Measurements from ENCODE around the gene CNGA2. TPM values are rescaled to one million over a fixed set of nuclear protein-coding genes. Genes with fewer than 3 reads are reported as not detected.

The CNGA2 gene
- total RNA-seq, 1 donor from 2014 or later = not detected

GRCh38 chrX:151738751-151739150 is 4.2 kb downstream of the CNGA2 start:
- H2AFZ ChIP-seq (ENCODE audit: low read depth, low read length) = no peak overlapping the region
- no peak overlapping the region for H3K4me2 ChIP-seq (ENCODE audit: low read length)
- H3K27ac ChIP-seq (ENCODE audit: low read depth, low read length) = no peak overlapping the region
- Mint-ChIP-seq H3K36me3 (ENCODE audit: low read depth, unreplicated experiment) (no peaks in the 10 kb centered on the region), H3K4me3 (ENCODE audit: unreplicated experiment) (no peak overlapping the region), H3K27ac (ENCODE audit: unreplicated experiment) (no peak overlapping the region), H3K9me3 (ENCODE audit: unreplicated experiment) (peaks cover 2% of the 10 kb centered on the region), H3K4me1 (ENCODE audit: low read depth, unreplicated experiment) (no peaks in the 10 kb centered on the region), H3K27me3 (ENCODE audit: low read depth, unreplicated experiment) (peaks cover 20% of the 10 kb centered on the region)
- DNase-seq (ENCODE audit: low read depth) = no peak
- TF ChIP-seq CTCF (IDR thresholded peaks at IDR 0.05; ENCODE audit: insufficient read depth, low read depth, low read length) (no peak), EZH2 (IDR thresholded peaks at IDR 0.05; ENCODE audit: insufficient read depth, low read length) (no peak)
- H3K4me1 ChIP-seq (ENCODE audit: insufficient read depth, low read length) = no peaks in the 10 kb centered on the region
- FAIRE-seq = no peak
- no peaks in the 10 kb centered on the region for H3K27me3 ChIP-seq (ENCODE audit: insufficient read depth, low read length)
- no peaks in the 10 kb centered on the region for H3K9me3 ChIP-seq (ENCODE audit: insufficient read depth, low read depth, low read length)
- H3K79me2 ChIP-seq (ENCODE audit: insufficient read depth, low read length) = no peaks in the 10 kb centered on the region
- H4K20me1 ChIP-seq (ENCODE audit: insufficient read depth, low read length) = no peaks in the 10 kb centered on the region
- H3K9ac ChIP-seq (ENCODE audit: low read length) = no peak overlapping the region
- H3K36me3 ChIP-seq (ENCODE audit: insufficient read depth, low read length) = no peaks in the 10 kb centered on the region
- no peak overlapping the region for H3K4me3 ChIP-seq (ENCODE audit: insufficient read depth, low read depth, low read length)

- Mint-ChIP-seq H3K9me3 (ENCODE audit: unreplicated experiment) (peaks cover 2% of the 10 kb centered on the region), H3K36me3 (ENCODE audit: low read depth, unreplicated experiment) (no peaks in the 10 kb centered on the region), H3K4me1 (ENCODE audit: low read depth, unreplicated experiment) (no peaks in the 10 kb centered on the region), H3K27me3 (ENCODE audit: low read depth, unreplicated experiment) (peaks cover 10% of the 10 kb centered on the region), H3K27ac (ENCODE audit: unreplicated experiment) (no peak overlapping the region), H3K4me3 (ENCODE audit: unreplicated experiment) (no peak overlapping the region)
- no peak for DNase-seq (ENCODE audit: low read depth)
- Histone ChIP-seq H3K4me3 (ENCODE audit: insufficient read depth, low read depth, low read length) (no peak overlapping the region), H3K9ac (ENCODE audit: low read length) (no peak overlapping the region), H3K4me2 (ENCODE audit: low read length) (no peak overlapping the region), H3K27ac (ENCODE audit: low read depth, low read length) (no peak overlapping the region), H3K79me2 (ENCODE audit: insufficient read depth, low read length) (no peaks in the 10 kb centered on the region), H4K20me1 (ENCODE audit: insufficient read depth, low read length) (no peaks in the 10 kb centered on the region), H3K36me3 (ENCODE audit: insufficient read depth, low read length) (no peaks in the 10 kb centered on the region), H2AFZ (ENCODE audit: low read depth, low read length) (no peak overlapping the region), H3K9me3 (ENCODE audit: insufficient read depth, low read depth, low read length) (no peaks in the 10 kb centered on the region), H3K4me1 (ENCODE audit: insufficient read depth, low read length) (no peaks in the 10 kb centered on the region), H3K27me3 (ENCODE audit: insufficient read depth, low read length) (no peaks in the 10 kb centered on the region)
- no peak for TF ChIP-seq CTCF (IDR thresholded peaks at IDR 0.05; ENCODE audit: insufficient read depth, low read depth, low read length)
- no peak for TF ChIP-seq EZH2 (IDR thresholded peaks at IDR 0.05; ENCODE audit: insufficient read depth, low read length)
- FAIRE-seq = no peak
Observed at GRCh38 chrX:151741606-151742005, 7.1 kb downstream of the CNGA2 start.

- peaks cover 2% of the 10 kb centered on the region for H3K9me3 Mint-ChIP-seq (ENCODE audit: unreplicated experiment)
- Histone ChIP-seq H3K79me2 (ENCODE audit: insufficient read depth, low read length) (no peaks in the 10 kb centered on the region), H4K20me1 (ENCODE audit: insufficient read depth, low read length) (no peaks in the 10 kb centered on the region), H3K4me3 (ENCODE audit: insufficient read depth, low read depth, low read length) (no peak overlapping the region), H3K27ac (ENCODE audit: low read depth, low read length) (no peak overlapping the region), H3K4me2 (ENCODE audit: low read length) (no peak overlapping the region), H3K27me3 (ENCODE audit: insufficient read depth, low read length) (no peaks in the 10 kb centered on the region), H3K9me3 (ENCODE audit: insufficient read depth, low read depth, low read length) (no peaks in the 10 kb centered on the region), H3K4me1 (ENCODE audit: insufficient read depth, low read length) (no peaks in the 10 kb centered on the region), H2AFZ (ENCODE audit: low read depth, low read length) (no peak overlapping the region), H3K9ac (ENCODE audit: low read length) (no peak overlapping the region), H3K36me3 (ENCODE audit: insufficient read depth, low read length) (no peaks in the 10 kb centered on the region)
- TF ChIP-seq EZH2 (IDR thresholded peaks at IDR 0.05; ENCODE audit: insufficient read depth, low read length) (no peak), CTCF (IDR thresholded peaks at IDR 0.05; ENCODE audit: insufficient read depth, low read depth, low read length) (no peak)
- no peak overlapping the region for H3K27ac Mint-ChIP-seq (ENCODE audit: unreplicated experiment)
- FAIRE-seq (peak; percentile 62), DNase-seq (ENCODE audit: low read depth) (no peak)
- H3K27me3 Mint-ChIP-seq (ENCODE audit: low read depth, unreplicated experiment) = peaks cover 5% of the 10 kb centered on the region
- no peaks in the 10 kb centered on the region for H3K36me3 Mint-ChIP-seq (ENCODE audit: low read depth, unreplicated experiment)
- H3K4me1 Mint-ChIP-seq (ENCODE audit: low read depth, unreplicated experiment) = no peaks in the 10 kb centered on the region
- no peak overlapping the region for H3K4me3 Mint-ChIP-seq (ENCODE audit: unreplicated experiment)
Observed at GRCh38 chrX:151742311-151742710, 7.8 kb downstream of the CNGA2 start.

Measured in astrocyte (in vitro differentiated cells and primary cell).